ENCODE measurements around the gene BRINP3. TPM values are rescaled to one million over a fixed set of nuclear protein-coding genes. Genes with fewer than 3 reads are reported as not detected.

Gene BRINP3
- polyA plus RNA-seq, 1 experiment, result 0.14 TPM

DNA sequence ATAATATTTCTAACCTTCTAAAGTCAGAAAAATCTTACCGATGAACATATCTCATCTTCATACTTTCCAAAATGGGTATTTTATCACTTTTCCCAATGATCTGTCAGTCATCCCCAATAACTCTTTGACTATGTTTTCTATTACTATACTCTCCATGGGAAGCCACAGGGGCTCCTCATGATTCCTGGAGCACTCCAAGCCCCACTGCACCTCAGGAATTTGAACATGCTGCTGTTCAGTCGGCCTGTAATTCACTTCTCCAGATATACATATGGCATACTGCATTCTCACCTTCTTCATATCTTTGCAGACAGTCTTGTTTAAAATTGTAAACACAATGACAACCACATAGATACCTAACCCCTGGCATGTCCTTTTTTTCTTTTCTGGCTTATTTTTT lies 333.0 kb downstream of the BRINP3 start:
- ChIA-PET POLR2A (no interaction called here), CTCF (no interaction called here)
- Histone ChIP-seq H3K27me3 (ENCODE audit: control insufficient read depth, insufficient read depth, low read length) (no peaks in the 10 kb centered on the region), H3K4me3 (ENCODE audit: low read depth, low read length) (no peak overlapping the region), H3K9me3 (ENCODE audit: control insufficient read depth, insufficient read depth, low read length) (no peaks in the 10 kb centered on the region), H3K27ac (ENCODE audit: low read depth, low read length) (no peak overlapping the region)
- TF ChIP-seq, protein P1, sequence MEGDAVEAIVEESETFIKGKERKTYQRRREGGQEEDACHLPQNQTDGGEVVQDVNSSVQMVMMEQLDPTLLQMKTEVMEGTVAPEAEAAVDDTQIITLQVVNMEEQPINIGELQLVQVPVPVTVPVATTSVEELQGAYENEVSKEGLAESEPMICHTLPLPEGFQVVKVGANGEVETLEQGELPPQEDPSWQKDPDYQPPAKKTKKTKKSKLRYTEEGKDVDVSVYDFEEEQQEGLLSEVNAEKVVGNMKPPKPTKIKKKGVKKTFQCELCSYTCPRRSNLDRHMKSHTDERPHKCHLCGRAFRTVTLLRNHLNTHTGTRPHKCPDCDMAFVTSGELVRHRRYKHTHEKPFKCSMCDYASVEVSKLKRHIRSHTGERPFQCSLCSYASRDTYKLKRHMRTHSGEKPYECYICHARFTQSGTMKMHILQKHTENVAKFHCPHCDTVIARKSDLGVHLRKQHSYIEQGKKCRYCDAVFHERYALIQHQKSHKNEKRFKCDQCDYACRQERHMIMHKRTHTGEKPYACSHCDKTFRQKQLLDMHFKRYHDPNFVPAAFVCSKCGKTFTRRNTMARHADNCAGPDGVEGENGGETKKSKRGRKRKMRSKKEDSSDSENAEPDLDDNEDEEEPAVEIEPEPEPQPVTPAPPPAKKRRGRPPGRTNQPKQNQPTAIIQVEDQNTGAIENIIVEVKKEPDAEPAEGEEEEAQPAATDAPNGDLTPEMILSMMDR (IDR thresholded peaks at IDR 0.05; ENCODE audit: low read depth, low read length), result no peak
- DNase-seq (ENCODE audit: low read depth, low spot score), result no peak

DNA sequence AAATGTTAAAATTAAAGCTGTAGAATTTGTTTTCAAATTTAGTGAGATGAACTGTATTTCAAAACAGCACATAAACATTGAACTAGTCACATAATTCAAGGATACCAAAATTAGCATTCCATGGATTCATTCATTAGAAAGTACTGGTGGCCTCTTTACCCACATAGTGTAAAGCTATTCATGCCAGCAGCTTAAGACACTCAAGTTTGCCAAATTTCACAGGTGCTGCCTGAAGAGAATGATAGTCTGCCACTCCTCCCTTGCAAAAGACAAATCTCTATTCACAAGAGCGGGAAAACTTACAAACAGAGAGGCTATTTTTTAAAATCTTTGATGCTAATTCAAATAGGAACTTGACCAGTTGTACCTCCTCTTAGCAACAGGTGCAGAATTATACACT lies 337.0 kb downstream of the BRINP3 start:
- CTCF ChIA-PET, result no interaction called here
- TF ChIP-seq, protein P1 (IDR thresholded peaks at IDR 0.05; ENCODE audit: low read depth, low read length), result no peak
- Histone ChIP-seq H3K9me3 (ENCODE audit: control insufficient read depth, insufficient read depth, low read length) (no peaks in the 10 kb centered on the region), H3K27ac (ENCODE audit: low read depth, low read length) (no peak overlapping the region), H3K4me3 (ENCODE audit: low read depth, low read length) (no peak overlapping the region), H3K27me3 (ENCODE audit: control insufficient read depth, insufficient read depth, low read length) (no peaks in the 10 kb centered on the region)
- POLR2A ChIA-PET, result no interaction called here
- DNase-seq (ENCODE audit: low read depth, low spot score), result no peak

DNA sequence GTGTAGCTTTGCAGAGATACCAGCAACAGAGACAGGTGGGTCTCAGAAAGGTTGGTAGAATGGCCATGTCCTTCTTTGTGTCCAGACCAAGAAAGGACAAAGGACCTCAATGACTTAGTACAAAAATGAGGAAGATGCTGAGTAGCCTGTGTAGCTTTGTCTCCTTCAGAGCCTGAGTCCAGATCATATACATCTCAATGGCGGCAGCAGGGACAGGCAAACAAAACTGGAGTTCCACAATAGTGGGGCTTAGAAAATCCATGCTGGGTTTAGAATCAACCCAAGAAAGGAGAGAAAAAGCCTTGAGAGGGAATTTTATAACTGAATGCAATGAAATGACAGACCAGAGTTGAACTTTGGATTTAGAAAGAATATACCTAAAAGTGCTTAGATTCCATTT lies 339.0 kb downstream of the BRINP3 start:
- H3K4me3 ChIP-seq (ENCODE audit: low read depth, low read length), result no peak overlapping the region
- ChIA-PET CTCF (no interaction called here), POLR2A (no interaction called here)
- H3K27me3 ChIP-seq (ENCODE audit: control insufficient read depth, insufficient read depth, low read length), result no peaks in the 10 kb centered on the region
- DNase-seq (ENCODE audit: low read depth, low spot score), result no peak
- no peak overlapping the region for H3K27ac ChIP-seq (ENCODE audit: low read depth, low read length)
- TF ChIP-seq, protein P1 (IDR thresholded peaks at IDR 0.05; ENCODE audit: low read depth, low read length), result no peak
- H3K9me3 ChIP-seq (ENCODE audit: control insufficient read depth, insufficient read depth, low read length), result no peaks in the 10 kb centered on the region

DNA sequence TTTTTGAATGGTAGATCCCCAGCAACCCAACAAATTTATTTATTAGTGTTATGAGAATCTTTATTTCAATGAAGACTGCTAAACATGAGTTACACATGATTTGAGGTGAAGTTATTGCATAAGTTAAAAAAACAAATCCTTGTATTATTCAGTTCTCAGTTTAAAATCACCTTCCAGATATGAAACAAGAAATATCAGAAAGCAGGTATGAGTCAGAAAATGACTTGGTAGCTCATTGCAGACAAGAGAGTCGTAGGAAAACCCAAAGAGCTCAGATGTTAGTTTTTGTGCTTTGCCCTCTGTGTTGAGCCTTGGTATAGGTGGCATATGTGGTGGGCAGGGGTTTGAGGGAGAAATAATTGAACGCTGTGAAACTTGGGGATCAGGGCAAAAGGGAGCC lies 339.4 kb downstream of the BRINP3 start:
- no peak overlapping the region for H3K27ac ChIP-seq (ENCODE audit: low read depth, low read length)
- TF ChIP-seq, protein P1 (IDR thresholded peaks at IDR 0.05; ENCODE audit: low read depth, low read length), result no peak
- no peaks in the 10 kb centered on the region for H3K9me3 ChIP-seq (ENCODE audit: control insufficient read depth, insufficient read depth, low read length)
- no peaks in the 10 kb centered on the region for H3K27me3 ChIP-seq (ENCODE audit: control insufficient read depth, insufficient read depth, low read length)
- H3K4me3 ChIP-seq (ENCODE audit: low read depth, low read length), result no peak overlapping the region
- CTCF ChIA-PET, result no interaction called here
- POLR2A ChIA-PET, result no interaction called here
- no peak for DNase-seq (ENCODE audit: low read depth, low spot score)

DNA sequence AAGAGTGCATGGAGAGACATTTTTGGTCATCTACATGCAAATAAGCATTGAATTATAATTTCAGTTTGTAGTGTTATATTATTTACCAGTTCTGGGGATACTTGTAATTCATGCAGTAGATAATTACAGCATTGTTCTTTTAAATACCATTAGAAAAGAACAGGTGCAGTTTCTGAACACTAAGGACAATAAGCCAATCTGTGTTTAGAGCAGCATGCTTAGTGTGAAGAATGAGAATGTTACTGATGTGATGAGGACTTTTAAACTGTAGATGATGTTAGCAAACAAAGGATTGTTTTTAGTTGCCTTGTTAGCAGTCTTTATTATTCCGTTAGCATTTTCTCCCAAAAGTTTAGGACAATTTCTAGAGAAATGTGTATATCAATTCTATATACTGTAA lies 348.3 kb downstream of the BRINP3 start:
- Histone ChIP-seq H3K4me3 (ENCODE audit: low read depth, low read length) (no peak overlapping the region), H3K27ac (ENCODE audit: low read depth, low read length) (no peak overlapping the region), H3K9me3 (ENCODE audit: control insufficient read depth, insufficient read depth, low read length) (no peaks in the 10 kb centered on the region), H3K27me3 (ENCODE audit: control insufficient read depth, insufficient read depth, low read length) (no peaks in the 10 kb centered on the region)
- CTCF ChIA-PET, result no interaction called here
- TF ChIP-seq, protein P1 (IDR thresholded peaks at IDR 0.05; ENCODE audit: low read depth, low read length), result no peak
- POLR2A ChIA-PET, result no interaction called here
- no peak for DNase-seq (ENCODE audit: low read depth, low spot score)

Measured in AG04450 (cell line).